NB4 (cell line): Measurements from ENCODE around the gene PDCL3.

ENCODE experiments used
- CTCF ChIP-seq: IDR thresholded peaks from one replicate; pipeline ENCODE4 v1.5.1; 2012; ENCODE audit warnings: low read depth, low read length
- POLR2A ChIP-seq: IDR thresholded peaks from 2 replicates; pipeline ENCODE4 v1.6.1; 2011; ENCODE audit warnings: mild to moderate bottlenecking; ENCODE audit not compliant: insufficient read length; ENCODE audit errors: extremely low read depth

- TF ChIP-seq CTCF (no peak), POLR2A (no peak)
Measured at GRCh38 chr2:100612388-100613000, 49.7 kb downstream of the PDCL3 start.
